ENCODE data around the gene NARS2.
A peak's percentile ranks its signal among the peaks of the same experiment; 100 is the strongest.
"Not testable (repeated sequence)": the region's sequence is repeated elsewhere in the genome, so short reads cannot be mapped to it uniquely, and the experiment has no call there.

The NARS2 gene

GRCh38 chr11:78541537-78541936 lies 33.1 kb downstream of the NARS2 start:
- no peak for DNase-seq

GRCh38 chr11:78540256-78540655 lies 34.4 kb downstream of the NARS2 start:
- no peak for DNase-seq

GRCh38 chr11:78539506-78539905 lies 35.2 kb downstream of the NARS2 start:
- DNase-seq, result no peak

GRCh38 chr11:78536933-78537332 lies 37.7 kb downstream of the NARS2 start:
- no peak for DNase-seq

GRCh38 chr11:78535920-78536319 lies 38.7 kb downstream of the NARS2 start:
- no peak for DNase-seq

- DNase-seq, result no peak
Observed at GRCh38 chr11:78535027-78535426, 39.6 kb downstream of the NARS2 start.

- peak; percentile 4 to 37 for DNase-seq
Observed at GRCh38 chr11:78533399-78533798, 41.3 kb downstream of the NARS2 start.

GRCh38 chr11:78532991-78533390 lies 41.7 kb downstream of the NARS2 start:
- DNase-seq, result no peak

- no peak for DNase-seq
Observed at GRCh38 chr11:78526497-78527146, 48.0 kb downstream of the NARS2 start.

- DNase-seq, result no peak
Observed at GRCh38 chr11:78525720-78526119, 48.9 kb downstream of the NARS2 start.

GRCh38 chr11:78520230-78520629 lies 54.4 kb downstream of the NARS2 start:
- no peak for DNase-seq

GRCh38 chr11:78516281-78516680 lies 58.4 kb downstream of the NARS2 start:
- DNase-seq, result no peak

GRCh38 chr11:78514922-78515502 lies 59.7 kb downstream of the NARS2 start:
- DNase-seq, result no peak

GRCh38 chr11:78513085-78513484 lies 61.6 kb downstream of the NARS2 start:
- not testable (repeated sequence) for DNase-seq

GRCh38 chr11:78510597-78510996 lies 64.1 kb downstream of the NARS2 start:
- DNase-seq, result no peak

GRCh38 chr11:78510025-78510596 lies 64.6 kb downstream of the NARS2 start:
- DNase-seq, result no peak

GRCh38 chr11:78504708-78505107 lies 70.0 kb downstream of the NARS2 start:
- no peak for DNase-seq

GRCh38 chr11:78504181-78504580 lies 70.5 kb downstream of the NARS2 start:
- no peak for DNase-seq

GRCh38 chr11:78499971-78500370 lies 74.7 kb downstream of the NARS2 start:
- DNase-seq, result no peak

- DNase-seq, result peak in 1 of 2 donors; percentile 2
Observed at GRCh38 chr11:78497293-78497692, 77.4 kb downstream of the NARS2 start.

- no peak for DNase-seq
Observed at GRCh38 chr11:78493413-78493975, 81.2 kb downstream of the NARS2 start.

GRCh38 chr11:78492973-78493372 lies 81.7 kb downstream of the NARS2 start:
- no peak for DNase-seq

GRCh38 chr11:78489184-78489583 lies 85.5 kb downstream of the NARS2 start:
- DNase-seq, result no peak

- no peak for DNase-seq
Observed at GRCh38 chr11:78478536-78478935, 96.1 kb downstream of the NARS2 start.

Measured in inflammatory macrophage (primary cell).